A549 treated with dexamethasone at 1 μM for 4 hours (cell line): Measurements from ENCODE around the gene RNF214. TPM values are rescaled to one million over a fixed set of nuclear protein-coding genes. Genes with fewer than 3 reads are reported as not detected.

Source experiments
- total RNA-seq: library from RNA; stranded (reverse); fragments of 200-300 nt; extraction: Qiagen RNA extraction; gene quantifications from 5 replicates; pipeline ENCODE4 v1.2.3, GENCODE V29; 2022

RNF214 gene
- 10.1 to 16.3 TPM (median 14.8 TPM) in 5 replicates for total RNA-seq

DNA sequence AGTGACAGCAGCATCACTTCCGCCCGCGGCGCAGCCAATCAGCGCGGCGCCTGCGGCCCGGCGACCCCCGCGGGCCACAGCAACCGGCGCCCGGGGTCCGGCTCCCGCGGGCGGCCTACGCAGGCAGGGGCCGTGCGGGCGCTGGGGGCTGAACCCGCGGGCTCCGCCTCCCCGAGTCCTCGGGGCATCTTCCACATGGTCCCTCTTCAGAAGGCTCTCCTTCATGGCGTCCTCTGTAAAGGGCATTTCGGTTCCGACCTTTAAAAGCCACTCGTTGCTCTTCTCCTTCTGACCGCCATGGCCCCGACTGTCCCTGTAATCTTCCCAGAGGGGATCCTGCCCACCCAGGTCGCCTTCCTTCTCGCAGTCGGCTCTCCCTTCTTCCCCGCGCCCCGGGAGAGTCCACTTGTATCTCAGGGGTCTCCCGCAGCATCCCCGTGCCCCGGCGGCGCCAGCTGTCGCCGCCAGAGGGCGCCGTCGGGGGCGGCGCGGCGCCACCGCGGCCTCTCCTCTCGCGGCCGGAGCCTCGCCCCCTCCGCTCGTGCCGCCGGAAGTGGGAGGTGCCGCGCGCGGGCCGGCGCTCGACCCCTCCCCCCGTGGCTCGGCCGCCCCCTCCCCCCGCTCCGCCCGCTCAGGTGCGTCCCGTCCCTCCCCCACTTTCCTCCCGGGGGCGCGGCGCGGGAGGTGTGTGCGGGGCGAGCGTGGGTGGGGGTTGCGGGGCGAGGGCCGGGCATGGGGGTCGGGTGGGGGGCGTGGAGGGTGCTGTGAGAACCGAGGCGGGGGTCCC lies at the start of gene RNF214:
Gene RNF214, plus strand, starts transcription at position 580 of the 787 bp plus-strand sequence. CDS start 1,602 bp downstream, outside the sequence.

DNA sequence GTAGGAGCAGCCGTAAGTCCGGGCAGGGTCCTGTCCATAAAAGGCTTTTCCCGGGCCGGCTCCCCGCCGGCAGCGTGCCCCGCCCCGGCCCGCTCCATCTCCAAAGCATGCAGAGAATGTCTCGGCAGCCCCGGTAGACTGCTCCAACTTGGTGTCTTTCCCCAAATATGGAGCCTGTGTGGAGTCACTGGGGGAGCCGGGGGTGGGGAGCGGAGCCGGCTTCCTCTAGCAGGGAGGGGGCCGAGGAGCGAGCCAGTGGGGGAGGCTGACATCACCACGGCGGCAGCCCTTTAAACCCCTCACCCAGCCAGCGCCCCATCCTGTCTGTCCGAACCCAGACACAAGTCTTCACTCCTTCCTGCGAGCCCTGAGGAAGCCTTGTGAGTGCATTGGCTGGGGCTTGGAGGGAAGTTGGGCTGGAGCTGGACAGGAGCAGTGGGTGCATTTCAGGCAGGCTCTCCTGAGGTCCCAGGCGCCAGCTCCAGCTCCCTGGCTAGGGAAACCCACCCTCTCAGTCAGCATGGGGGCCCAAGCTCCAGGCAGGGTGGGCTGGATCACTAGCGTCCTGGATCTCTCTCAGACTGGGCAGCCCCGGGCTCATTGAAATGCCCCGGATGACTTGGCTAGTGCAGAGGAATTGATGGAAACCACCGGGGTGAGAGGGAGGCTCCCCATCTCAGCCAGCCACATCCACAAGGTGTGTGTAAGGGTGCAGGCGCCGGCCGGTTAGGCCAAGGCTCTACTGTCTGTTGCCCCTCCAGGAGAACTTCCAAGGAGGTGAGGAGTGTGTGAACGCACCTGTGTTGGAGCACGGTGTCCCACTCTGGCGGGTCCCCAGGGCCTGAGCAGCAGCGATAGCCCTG lies 33.2 kb upstream of the RNF214 start, which contains the start of gene TAGLN:
Gene TAGLN, plus strand, starts transcription at position 318 of the 863 bp plus-strand sequence. CDS start 3,644 bp downstream, outside the sequence.

DNA sequence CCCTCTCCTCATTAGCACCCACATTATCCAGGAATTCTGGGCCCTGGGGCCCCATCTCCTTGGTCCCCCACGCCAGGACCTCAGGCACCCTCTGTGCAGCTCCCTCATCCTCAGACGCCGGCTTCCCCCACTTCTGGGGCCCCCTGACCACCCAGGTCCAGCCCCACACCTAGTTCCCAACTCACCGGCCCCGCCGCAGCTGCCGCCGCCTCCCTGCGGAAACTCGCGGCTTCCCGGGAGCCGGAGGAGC lies 704 bp upstream of the RNF214 start, which contains the start of gene PCSK7:
Gene PCSK7, minus strand, starts transcription at position 232 of the 250 bp plus-strand sequence. CDS start 2,229 bp downstream, outside the sequence.

DNA sequence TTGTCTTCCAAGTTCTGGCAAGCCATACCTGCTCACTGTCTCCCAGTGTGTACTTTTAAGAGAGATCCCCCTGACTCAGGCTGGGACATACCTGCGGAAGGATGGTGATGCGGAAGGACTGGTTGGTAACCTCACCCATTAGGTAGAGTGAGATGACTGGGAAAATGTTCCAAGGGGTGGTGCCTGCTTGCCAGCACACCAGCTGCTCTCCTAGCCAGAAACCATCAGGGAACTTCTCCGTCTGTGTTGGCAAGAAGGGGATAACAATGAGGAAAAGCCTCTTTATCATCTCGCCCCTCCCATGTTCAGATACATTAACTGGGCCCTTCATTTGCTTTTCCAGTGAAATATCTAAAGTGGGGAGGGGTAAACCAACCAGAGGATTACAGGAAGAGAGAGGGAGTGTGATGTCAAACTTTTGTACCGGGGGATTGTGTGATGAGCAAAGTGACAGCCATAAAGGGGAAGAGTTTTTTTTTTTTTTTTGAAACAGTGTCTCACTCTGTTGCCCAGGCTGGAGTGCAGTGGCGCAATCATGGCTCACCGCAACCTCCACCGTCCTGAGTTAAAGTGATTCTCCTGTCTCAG lies 58.4 kb downstream of the RNF214 start, which contains the start of gene BACE1-AS:
Gene BACE1-AS, plus strand, starts transcription at position 538 of the 588 bp plus-strand sequence.

DNA sequence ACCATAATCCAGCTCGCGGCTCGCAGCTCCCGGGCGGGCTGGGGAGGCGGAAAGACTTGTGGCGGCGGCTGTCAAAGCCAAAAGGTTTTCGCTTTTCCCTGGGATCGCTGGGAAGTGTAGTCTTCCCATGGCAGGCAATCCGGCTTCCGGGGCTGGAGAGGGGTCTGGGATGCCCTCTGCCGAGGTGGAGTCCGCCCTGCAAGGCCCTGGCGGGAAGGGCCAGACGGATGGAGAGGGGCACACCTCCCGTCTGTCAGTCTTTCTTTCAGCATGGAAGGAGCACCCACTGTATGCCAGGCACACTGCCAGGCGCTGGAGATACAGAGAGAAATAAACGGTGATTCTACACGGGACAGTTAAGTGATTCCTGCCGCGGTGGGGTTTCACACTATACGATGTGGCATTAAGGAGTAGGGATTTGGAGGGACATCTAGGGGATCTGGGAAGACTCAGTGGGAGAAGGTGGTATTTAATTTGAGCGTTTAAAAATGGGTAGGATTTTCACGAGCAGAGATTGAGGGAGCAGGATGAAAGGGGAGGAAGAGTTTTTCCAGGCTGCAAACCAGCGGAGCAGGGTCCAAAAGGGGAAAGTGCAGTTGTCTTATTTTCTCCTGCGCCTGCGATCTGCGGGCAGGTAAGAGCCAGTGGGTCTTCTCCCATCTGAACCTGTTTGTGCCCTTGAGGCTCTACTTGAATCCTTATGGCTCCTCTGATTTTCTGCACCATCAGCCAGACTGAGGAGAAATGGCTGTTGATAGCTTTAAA lies 83.9 kb downstream of the RNF214 start, which contains the start of gene BACE1:
Gene BACE1, minus strand, starts transcription at position 60 of the 765 bp plus-strand sequence. CDS start 461 bp downstream, outside the sequence.

DNA sequence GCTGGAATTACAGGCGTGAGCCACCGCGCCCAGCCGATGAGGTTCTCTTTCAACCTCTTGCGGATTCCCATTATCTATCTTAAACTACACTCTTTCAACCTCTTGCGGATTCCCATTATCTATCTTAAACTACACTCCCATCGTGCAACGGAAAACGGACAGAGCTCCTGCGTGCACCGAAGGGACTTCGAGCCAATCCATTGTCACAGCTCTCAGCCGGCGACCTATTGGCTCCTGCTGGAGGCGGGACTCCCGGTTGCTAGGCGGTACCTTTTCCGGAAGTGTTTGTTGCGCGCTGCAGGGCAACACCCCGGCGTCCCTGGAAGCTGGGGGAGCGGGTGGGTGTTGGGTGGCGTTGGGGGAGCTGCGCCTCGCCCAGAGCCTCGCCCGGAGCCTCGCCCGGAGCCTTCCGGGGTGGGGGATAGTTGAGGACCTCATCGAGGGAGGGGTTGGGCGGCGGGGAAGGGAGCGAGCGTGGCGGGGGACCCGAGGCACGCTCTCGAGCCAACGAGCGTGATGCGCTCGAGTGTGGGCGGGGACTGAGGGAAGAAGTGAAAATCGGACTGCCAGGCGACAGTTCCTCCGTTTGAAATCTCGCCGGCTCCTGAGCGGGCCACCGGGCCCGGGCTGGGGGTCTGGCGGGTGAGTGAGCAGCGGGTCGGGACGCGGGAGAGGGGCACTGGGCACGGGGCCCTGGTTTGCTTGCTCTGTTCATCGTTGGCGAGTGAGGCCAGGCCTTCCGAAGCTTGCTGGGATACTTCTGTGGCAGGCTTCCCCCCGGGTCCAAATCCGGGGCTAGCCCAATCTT lies 95.3 kb downstream of the RNF214 start, which contains the start of gene CEP164:
Gene CEP164, plus strand, starts transcription at position 288 of the 808 bp plus-strand sequence. CDS start 10,733 bp downstream, outside the sequence.

Other genes starting within 250 kb of the RNF214 start
- gene SIK3, start 134.2 kb upstream of the RNF214 start, total RNA-seq: 5.5 to 10.0 TPM (median 8.3 TPM) in 5 replicates
- gene PAFAH1B2, start 88.4 kb upstream of the RNF214 start, total RNA-seq: 38.2 to 45.9 TPM (median 41.4 TPM) in 5 replicates
- gene SIDT2, start 53.9 kb upstream of the RNF214 start, total RNA-seq: 3.0 to 5.8 TPM (median 5.3 TPM) in 5 replicates
- gene TAGLN, start 33.3 kb upstream of the RNF214 start, total RNA-seq: 59.5 to 155 TPM (median 104 TPM) in 5 replicates
- 11.0 to 20.8 TPM (median 19.5 TPM) in 5 replicates for gene PCSK7, start 598 bp upstream of the RNF214 start, total RNA-seq
- gene BACE1-AS, start 58.7 kb downstream of the RNF214 start, total RNA-seq: 2.5 to 3.2 TPM (median 2.7 TPM) in 5 replicates
- 8.6 to 12.7 TPM (median 10.9 TPM) in 5 replicates for gene BACE1, start 83.6 kb downstream of the RNF214 start, total RNA-seq
- gene CEP164, start 95.2 kb downstream of the RNF214 start, total RNA-seq: 14.2 to 21.0 TPM (median 18.8 TPM) in 5 replicates